Activated naive CD4-positive, alpha-beta T cell treated with Interleukin-2 at 50 U/mL for 16 hours (primary cell): ENCODE data around the gene CST6.

ENCODE experiments used
- DNase-seq: peaks from one replicate; pipeline ENCODE4 v3.0.0-alpha.2; 2020

Gene CST6, protein sequence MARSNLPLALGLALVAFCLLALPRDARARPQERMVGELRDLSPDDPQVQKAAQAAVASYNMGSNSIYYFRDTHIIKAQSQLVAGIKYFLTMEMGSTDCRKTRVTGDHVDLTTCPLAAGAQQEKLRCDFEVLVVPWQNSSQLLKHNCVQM

DNA sequence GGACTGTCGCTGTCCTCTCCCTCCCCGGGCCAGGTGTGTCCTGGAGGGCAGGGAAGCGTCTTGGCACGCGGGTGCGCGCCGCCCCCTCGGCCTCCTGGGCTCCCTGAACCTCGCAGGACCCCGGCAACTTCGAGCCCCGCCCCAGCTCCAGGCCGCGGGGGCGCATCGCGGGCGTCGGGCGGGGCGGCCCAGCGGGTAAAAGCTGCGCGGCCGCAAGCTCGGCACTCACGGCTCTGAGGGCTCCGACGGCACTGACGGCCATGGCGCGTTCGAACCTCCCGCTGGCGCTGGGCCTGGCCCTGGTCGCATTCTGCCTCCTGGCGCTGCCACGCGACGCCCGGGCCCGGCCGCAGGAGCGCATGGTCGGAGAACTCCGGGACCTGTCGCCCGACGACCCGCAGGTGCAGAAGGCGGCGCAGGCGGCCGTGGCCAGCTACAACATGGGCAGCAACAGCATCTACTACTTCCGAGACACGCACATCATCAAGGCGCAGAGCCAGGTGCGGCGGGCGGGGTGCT is at the start of gene CST6:
CST6 (plus strand) TSS at position 224 of the 519 bp plus-strand sequence; CDS start at position 261, 37 bp downstream.
- DNase-seq: no peak

DNA sequence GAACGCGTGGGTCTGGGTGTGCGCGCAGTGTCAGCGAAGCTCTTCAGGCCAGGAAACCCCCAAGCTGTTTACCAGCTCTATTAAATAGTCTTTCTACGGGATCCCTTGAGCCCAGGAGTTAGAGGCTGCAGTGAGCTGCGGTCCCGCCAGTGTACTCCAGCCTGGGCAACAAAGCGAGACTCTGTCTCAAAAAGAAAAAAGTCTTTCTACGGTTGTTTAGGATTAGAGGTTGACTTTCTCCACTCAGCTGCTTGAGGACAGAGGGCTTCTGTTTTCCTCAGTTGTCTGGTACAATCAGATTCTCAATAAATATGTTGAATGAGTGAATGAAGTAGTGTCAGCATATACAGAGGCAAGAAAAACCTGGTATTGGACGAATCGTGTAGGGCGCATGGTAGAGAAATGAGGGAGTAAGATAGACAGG is 49.7 kb upstream of the CST6 start:
- no peak for DNase-seq

- no peak for DNase-seq
Observed at GRCh38 chr11:65964906-65965305, 46.9 kb upstream of the CST6 start.

DNA sequence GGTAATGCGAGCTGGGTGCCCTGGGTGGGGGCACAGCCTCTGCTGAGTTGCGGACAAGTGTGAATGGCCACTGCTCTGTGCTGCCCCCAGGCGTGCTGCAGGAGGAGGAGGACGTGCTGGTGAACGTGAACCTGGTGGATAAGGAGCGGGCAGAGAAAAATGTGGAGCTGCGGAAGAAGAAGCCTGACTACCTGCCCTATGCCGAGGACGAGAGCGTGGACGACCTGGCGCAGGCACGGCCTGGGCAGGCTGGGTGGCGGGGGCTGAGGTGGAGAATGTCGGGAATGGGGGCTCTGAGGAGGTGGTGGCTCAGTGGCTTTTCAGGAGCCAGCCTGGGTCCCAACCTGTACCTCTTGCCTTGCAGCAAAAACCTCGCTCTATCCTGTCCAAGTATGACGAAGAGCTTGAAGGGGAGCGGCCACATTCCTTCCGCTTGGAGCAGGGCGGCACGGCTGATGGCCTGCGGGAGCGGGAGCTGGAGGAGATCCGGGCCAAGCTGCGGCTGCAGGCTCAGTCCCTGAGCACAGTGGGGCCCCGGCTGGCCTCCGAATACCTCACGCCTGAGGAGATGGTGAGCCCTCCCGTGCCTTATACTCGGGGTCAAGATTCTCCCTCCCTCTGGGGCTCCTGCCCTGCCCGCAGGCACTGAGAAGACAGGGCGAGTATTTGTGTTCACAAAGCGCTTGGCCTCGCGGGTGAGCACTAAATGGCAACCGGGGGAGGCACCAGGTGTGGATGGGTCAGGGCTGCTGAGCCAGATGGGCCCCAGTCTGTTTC is 45.6 kb upstream of the CST6 start:
- no peak for DNase-seq

GRCh38 chr11:65967329-65967934 is 44.4 kb upstream of the CST6 start:
- no peak for DNase-seq

- DNase-seq: no peak
Observed at GRCh38 chr11:65968600-65969482, 43.0 kb upstream of the CST6 start.

GRCh38 chr11:65972116-65972515 is 39.7 kb upstream of the CST6 start:
- DNase-seq: no peak

- DNase-seq: no peak
Observed at GRCh38 chr11:65973439-65974110, 38.2 kb upstream of the CST6 start.

DNA sequence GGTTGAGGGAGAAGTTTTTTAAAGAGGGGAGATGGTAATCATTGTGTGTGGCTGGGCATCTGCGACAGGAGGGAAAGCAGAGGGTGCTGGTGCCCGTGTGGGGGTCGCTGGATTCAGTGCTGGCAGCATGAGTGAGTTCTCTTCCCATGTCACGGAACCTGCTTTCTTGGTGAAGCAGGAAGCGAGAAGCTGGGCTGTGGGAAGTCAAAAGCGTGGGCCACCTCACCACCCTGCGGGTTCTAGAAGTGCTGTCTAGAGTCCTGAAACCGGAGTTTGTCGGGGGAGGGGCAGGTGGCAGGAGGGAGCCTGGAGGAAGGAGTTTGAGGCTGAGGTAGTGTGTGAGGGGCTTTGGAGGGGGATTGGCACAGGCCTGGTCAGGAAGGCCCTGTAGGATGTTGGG is 36.0 kb upstream of the CST6 start:
- no peak for DNase-seq

DNA sequence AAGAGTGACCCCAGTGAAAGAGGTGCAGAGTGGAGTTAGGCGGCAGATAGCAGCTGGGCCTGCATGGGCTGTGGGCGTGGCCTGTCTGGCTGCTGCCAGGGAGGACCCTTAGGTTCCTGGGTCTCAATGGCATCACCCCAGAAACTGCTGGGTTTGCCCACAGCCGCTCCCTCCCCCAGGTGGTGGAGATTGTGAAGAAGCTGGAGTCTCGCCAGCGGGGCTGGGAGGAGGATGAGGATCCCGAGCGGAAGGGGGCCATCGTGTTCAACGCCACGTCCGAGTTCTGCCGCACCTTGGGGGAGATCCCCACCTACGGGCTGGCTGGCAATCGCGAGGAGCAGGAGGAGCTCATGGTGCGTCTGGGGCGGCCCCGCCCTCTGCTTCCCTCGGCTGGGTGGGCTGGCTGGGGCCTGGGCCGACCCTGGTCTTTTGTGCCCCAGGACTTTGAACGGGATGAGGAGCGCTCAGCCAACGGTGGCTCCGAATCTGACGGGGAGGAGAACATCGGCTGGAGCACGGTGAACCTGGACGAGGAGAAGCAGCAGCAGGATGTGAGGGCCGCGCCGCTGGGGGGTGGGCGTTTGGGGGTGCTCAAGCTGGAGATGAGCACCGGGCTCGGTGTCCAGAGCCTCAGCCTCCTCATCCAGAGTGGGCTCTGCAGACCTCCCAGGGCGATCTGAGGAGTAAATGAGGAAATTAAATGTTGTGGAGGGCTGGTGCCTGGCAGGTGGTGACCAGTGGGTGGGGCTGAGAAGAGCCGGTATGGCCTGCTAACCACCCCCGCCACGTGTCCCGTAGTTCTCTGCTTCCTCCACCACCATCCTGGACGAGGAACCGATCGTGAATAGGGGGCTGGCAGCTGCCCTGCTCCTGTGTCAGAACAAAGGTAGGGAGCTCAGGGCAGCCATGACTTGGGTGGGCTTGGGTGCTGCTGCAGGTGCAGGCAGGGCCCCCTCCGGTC is 35.3 kb upstream of the CST6 start:
- DNase-seq: no peak

DNA sequence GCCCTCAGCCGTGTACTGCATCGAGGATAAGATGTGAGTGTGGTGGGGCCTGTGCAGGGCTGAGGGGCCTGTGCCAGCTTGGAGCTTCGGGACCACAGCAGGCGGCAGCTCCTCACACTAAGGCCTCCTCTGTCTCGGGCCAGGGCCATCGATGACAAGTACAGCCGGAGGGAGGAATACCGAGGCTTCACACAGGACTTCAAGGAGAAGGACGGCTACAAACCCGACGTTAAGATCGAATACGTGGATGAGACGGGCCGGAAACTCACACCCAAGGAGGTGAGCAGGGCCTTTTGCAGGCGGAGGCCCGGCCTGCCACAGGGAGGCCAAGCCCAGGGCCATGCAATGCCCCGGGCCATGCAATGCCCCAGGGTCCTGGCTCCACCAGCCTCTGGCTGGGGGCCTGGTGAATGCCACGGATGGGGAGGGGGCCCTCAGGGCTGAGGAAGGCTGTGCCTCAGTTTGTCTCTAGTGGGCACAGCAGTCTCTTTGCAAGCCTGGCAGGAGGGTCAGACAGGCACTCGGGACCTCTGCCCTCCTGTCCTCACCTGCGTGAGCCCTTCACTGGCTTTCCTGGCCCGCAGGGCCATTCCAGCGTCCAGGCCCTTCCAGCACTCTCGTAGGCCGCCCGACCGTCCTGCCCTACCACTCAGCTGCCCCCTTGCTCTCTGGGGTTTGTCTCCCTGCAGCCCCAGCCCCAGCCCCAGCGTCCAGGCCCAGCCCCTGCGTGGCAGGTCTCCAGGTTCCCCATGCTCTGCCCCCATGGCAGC is 34.0 kb upstream of the CST6 start:
- DNase-seq: no peak

- DNase-seq: no peak
Observed at GRCh38 chr11:65978391-65979238, 33.2 kb upstream of the CST6 start.

GRCh38 chr11:65979261-65979759 is 32.5 kb upstream of the CST6 start:
- no peak for DNase-seq

- DNase-seq: no peak
Observed at GRCh38 chr11:65981101-65981740, 30.6 kb upstream of the CST6 start.

DNA sequence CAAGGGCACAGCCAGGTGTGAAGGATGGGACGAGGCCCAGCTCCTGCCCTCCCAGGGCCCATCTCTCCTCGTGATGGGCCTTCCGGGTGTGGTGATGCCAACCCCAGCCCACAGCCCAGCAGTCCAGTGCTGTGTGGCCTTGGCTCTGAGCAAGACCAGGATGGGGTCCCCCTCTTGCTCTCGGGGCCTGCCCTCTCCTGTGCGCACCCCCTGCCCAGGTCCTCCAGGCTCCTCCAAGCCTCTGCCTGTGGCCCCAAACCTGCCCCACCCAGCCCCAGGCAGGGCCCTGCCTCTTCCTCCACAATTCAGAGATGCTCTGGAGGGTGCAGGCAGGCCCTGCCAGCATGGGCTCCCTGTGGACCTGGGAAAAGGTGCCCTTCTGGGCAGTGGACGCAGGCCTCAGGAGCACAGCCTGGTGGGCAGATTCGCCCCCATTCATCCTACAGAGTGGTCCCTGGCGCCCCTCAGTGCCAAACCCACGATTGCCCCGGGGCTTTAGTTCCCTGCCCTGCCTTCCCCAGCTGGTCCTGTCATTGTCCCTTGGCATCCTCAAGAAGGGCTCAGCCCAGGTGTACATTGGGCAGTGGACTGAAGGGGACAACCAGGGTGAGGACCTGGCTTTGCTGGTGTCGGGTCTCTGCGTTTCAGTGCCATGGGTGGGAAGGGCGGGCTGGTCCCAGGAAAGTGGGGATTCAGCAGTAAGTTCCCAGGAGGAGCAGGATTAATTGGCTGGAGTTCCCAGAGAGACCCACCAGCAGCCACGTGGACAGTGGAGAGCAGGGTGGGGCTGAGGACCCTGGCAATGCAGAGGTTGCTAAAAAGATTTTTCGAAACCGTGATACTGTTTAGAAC is 29.6 kb upstream of the CST6 start:
- DNase-seq: no peak

DNA sequence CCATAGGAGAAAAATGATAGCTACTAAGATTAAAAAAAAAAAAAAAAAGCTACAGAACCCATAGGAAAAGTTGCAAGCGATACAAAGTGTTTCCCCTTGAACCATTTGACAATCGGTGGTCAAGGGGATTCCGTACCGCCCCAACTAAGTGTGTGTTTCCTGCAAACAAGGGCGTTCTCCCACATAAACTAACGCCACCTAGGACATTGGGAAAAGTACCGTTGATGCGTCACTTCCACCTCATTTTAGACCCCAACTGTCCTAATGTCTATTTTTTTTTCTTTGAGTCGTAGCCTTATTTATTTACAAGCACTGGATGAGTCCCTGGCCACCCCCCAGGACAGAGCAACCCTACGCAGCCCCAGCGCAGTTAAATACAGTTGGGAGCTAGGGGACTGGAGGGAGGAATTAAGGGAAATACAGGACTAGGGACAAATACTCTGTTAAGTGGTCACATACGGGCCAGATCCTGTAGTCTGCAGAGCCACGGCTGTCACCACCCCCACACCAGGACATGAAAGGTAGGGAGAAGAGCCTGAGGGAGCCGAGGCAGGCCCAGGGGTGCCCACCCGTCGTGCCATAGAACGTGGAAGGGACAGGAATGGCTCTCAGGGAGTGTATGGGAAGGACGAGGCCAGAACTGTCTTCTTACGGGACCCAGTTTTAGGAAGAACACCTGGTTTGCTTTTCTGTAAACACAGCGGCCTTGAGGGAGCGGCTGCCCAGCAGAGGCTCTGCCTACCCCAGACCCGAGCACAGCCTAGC is 28.8 kb upstream of the CST6 start:
- no peak for DNase-seq

DNA sequence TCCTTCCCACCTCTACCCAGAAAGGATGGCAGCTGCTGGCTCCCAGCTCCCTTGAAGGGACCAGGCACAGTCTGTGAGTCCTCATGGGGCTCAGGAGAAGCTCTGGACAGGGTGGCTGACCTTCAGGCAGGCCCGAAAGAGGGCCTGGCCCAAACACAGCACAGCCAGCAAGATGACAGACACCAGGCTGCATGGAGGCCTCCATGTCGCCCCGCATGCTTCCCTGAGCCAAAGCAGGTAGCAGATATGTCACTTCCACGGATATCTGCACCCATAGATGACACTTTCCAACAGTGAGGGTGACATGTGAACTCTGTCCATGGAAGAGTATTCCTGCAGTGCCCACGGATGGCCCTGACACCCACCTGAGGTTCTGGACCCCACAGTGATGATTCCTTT is 28.2 kb upstream of the CST6 start:
- DNase-seq: no peak
